NK-92 (cell line): ENCODE results near the gene PEX5L.
"Not testable (repeated sequence)": the region's sequence is repeated elsewhere in the genome, so short reads cannot be mapped to it uniquely, and the experiment has no call there.

Experiments
- DNase-seq: peaks from one replicate; lab custom pipeline; 2025; ENCODE audit not compliant: unreplicated experiment; lab: John Stamatoyannopoulos, UW

The PEX5L gene

DNA sequence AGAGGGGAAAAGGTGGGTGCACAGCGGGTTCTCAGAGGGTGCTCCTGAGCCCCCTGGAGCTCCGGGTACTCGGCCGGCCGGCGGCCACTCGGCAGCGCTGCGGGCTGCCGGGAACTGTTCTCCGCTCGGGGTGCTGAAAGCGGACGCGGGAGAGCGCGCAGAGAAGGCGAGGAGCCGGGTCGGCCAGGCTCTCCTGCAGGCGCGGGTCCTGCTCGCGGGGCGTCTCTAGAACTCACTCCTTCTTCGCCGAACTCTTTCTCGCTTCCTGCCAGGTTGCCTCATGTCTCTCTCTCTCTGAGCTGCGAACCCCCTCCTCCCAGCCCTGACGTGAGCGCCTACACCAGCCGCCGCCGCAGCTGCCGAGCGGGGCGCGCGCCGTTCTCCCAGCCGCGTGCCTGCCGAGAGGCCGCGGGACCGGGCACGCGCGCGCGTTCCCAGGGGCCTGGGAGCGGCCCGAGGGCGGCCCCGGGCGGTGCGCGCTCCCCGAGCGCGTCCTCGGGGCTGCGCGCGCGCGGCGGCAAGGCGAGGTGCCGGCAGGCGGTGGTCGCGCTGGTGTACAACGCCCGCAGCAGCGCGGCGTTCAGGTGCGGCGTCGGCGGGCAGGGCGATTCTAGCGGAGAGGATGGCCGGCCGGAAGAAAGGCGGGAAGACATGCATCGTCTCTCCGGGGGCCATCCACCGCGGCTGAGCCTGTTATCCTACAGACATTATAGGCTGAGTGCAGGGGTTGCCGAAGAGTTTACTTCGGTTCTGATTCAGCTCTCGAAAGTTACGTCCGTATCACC is at the start of gene PEX5L:
PEX5L (minus strand) TSS at position 267 of the 785 bp plus-strand sequence. CDS start 338 bp downstream, outside the sequence.
- no peak for DNase-seq

GRCh38 chr3:180085122-180085710 is 48.5 kb upstream of the PEX5L start:
- no peak for DNase-seq

DNA sequence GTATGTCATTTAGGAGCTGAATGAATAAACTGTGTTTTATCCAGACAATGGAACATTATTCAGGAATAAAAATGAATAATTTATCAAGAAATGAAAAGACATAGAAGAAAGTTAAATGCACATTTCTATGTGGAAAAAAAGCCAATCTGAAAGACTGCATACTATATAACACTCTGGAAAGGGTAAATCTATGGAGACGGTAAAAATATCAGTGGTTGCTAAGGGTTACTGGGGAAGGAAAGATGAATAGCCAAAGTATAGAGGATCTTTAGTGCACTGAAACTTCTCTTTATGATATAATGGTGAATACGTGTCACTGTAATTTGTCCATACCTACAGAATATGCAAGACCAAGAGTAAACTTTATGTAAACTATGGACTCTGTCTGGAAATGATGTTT is 46.0 kb upstream of the PEX5L start:
- no peak for DNase-seq

- no peak for DNase-seq
Observed at GRCh38 chr3:180078592-180078991, 41.9 kb upstream of the PEX5L start.

GRCh38 chr3:180073561-180073960 is 36.8 kb upstream of the PEX5L start:
- DNase-seq, result no peak

- no peak for DNase-seq
Observed at GRCh38 chr3:180072786-180073185, 36.0 kb upstream of the PEX5L start.

DNA sequence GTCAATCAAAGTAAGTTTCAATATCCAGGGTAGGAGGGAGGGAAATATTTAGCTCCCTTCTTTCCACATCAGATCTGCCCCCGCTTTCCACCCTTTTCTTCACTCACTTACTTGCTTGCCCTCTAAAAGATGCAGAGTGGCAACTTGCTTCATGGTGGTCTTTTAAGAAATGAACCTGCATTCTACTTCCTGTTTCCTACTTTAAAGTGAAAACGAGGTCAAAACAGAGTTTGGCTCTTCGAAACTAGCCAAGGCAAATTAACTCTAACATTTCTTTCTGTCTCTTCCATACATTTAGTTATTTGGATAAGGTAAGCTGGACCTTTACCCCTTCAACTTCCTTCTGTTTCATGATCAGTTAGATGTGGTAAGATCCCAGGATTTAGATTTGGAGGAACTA is 34.2 kb upstream of the PEX5L start:
- no peak for DNase-seq

DNA sequence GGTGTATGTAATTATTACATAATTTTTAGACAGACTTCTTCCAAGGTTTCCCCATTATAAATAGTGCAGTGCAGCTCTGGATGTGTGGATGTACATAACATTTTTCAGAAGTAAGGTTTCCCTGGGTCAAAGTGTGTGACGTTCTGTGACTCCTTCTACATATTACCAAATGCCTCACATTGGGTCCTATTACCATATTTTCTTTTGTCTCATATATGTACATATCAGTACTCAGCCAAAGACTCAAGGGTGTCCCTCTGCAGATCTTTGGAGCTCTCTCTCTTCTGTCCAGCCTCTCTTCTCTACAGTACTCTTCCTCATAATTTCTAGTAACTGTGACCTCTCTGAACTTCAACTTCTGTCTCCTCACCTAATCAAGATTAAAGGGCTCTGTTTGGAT is 31.3 kb upstream of the PEX5L start:
- no peak for DNase-seq

DNA sequence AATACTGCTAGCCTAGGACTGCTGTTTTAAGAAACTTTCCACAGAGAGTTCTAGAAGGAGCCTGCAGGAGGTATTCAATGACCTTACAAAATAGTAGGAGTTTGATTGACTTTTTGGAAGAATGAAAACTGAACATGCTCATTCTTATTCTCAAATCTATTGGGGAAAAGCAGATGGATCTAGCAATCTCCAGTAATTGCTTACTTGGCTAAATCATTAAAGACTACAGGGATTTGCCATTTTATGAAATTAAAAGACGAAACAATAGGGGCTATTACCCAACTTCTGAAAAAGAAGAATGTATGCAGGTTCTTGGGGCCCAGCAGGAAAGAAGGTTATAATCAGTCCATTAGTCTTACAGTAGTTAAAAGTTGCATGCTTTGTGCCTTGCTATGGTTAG is 29.9 kb upstream of the PEX5L start:
- DNase-seq, result no peak

- DNase-seq, result no peak
Observed at GRCh38 chr3:180063783-180064182, 27.0 kb upstream of the PEX5L start.

DNA sequence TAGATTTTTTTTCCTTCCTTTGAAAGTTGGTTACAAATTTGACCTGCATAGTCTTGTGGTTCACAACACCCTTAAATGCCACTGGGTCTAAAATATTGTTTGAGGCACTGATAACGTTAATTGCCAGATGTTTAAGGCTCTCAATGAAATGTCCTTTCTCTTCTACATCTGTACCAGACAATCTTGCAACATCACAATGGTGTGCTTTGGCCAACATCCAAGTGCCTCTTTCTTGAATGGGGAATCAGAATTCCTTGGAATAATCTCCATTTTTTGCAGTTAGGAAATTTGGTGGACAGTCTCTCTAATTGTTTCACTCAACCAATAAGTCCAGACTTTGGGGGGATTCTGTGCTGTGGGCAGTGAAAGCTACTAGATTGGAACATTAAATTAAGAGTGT is 26.0 kb upstream of the PEX5L start:
- no peak for DNase-seq

DNA sequence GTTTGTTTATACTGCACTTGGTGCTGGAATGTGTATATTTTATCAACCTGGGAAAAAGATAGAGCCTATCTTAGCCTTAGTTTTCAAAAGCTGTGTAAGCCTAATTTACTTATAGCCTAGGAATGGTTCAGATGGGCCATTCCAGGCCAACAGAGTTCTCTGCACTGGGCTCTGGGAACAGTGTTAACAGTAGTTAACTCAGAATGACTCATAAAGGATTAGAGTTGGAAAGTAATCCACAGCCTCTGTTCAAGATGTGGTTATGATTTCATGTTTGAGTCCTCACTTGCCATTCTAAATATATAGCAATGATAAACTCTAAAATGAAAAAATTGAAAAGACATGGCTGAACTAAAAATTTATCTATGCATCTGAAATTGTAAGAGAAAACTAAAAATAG is 22.6 kb upstream of the PEX5L start:
- no peak for DNase-seq

GRCh38 chr3:180058238-180058637 is 21.5 kb upstream of the PEX5L start:
- no peak for DNase-seq

DNA sequence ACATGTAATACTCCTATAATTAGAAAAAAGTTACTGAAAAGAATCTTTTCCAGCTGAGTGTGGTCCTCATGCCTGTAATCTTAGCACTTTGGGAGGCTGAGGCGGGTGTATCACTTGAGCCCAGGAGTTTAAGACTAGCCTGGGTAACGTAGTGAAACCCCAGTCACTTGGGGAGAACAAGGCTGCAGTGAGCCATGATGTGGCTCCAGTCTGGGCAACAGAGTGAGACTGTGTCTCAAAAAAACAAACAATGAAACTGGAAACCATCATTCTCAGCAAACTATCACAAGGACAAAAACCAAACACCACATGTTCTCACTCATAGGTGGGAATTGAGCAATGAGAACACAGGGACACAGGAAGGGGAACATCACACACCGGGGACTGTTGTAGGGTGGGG is 18.9 kb upstream of the PEX5L start:
- not testable (repeated sequence) for DNase-seq

DNA sequence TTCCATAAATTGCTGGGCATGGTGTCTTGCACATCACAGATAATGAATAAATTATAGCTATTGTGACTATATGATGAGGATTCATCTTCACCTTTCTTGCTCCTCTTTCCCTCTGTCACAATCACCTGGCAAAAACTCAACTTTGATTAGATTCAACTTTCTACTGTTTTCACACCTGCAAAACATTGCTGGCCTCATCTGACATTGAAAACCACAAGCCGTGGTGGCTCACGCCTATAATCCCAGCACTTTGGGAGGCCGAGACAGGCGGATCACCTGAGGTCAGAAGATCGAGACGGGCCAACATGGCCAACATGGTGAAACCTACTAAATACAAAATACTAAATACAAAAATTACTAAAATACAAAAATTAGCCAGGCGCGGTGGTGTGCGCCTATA is 12.7 kb upstream of the PEX5L start:
- DNase-seq, result no peak

- no peak for DNase-seq
Observed at GRCh38 chr3:180048840-180049239, 12.1 kb upstream of the PEX5L start.

GRCh38 chr3:180048103-180048502 is 11.4 kb upstream of the PEX5L start:
- no peak for DNase-seq

- no peak for DNase-seq
Observed at GRCh38 chr3:180040966-180041365, 4.2 kb upstream of the PEX5L start.

GRCh38 chr3:180036092-180036670 is 556 bp downstream of the PEX5L start:
- DNase-seq, result no peak

- DNase-seq, result no peak
Observed at GRCh38 chr3:180026997-180027396, 9.7 kb downstream of the PEX5L start.

GRCh38 chr3:180018543-180018942 is 18.2 kb downstream of the PEX5L start:
- no peak for DNase-seq

DNA sequence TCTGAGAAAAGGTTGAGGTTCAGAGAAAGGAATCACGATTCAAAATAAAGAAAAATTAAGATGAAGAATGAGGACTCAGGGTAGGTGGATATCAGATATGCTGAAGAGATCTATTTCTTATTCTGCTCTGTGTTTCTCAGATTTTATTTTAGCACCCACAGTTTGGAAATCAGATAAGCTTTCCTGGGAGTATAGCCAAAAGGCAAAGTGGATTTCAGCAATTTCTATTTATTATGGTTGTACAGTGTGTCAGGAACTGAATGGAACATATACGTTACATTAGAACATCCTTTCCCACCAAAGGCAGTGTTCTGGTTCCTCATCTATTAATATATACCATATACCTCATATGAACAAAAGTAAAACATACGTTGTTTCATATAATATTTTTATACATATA is 18.9 kb downstream of the PEX5L start:
- DNase-seq, result no peak
